Upper lobe of right lung (tissue), 1 donor: ENCODE measurements around the gene HEPN1. TPM values are rescaled to one million over a fixed set of nuclear protein-coding genes. Genes with fewer than 3 reads are reported as not detected.

Source experiments
- ATAC-seq: fragments of 200-7000 bp; cut with Tn5 transposase; one replicate; pipeline ENCODE4 v1.9.1; 2020; ENCODE audit warnings: mild to moderate bottlenecking, moderate library complexity
- DNase-seq: peaks from one replicate; pipeline ENCODE4 v3.0.0-alpha.2; 2020
- H3K27ac ChIP-seq: fragments of 200-600 bp; one replicate; pipeline ENCODE4 v1.8.0; 2022
- H3K27me3 ChIP-seq: fragments of 200-600 bp; one replicate; pipeline ENCODE4 v1.8.0; 2022; ENCODE audit warnings: mild to moderate bottlenecking
- H3K36me3 ChIP-seq: fragments of 200-600 bp; one replicate; pipeline ENCODE4 v1.8.0; 2022
- H3K4me1 ChIP-seq: fragments of 200-600 bp; one replicate; pipeline ENCODE4 v1.8.0; 2022
- H3K4me3 ChIP-seq: fragments of 200-600 bp; one replicate; pipeline ENCODE4 v1.8.0; 2022; ENCODE audit warnings: mild to moderate bottlenecking
- H3K9me3 ChIP-seq: fragments of 200-600 bp; one replicate; pipeline ENCODE4 v1.8.0; 2022
- intact Hi-C: fragments of 100-400 bp; cut with DNase I; formaldehyde crosslinking; loops from one replicate; pipeline ENCODE4 v1.11.0; 2022
- total RNA-seq: library from RNA; stranded (reverse); fragmentation: NEBNext Ultra II Directional; extraction: Animal tissue kit (Norgen Biotek cat#: 25700); gene quantifications from one replicate; pipeline ENCODE4 v1.2.1, GENCODE V29; 2021
- TF ChIP-seq, protein P1 (sequence below): fragments of 200-600 bp; IDR thresholded peaks from one replicate; pipeline ENCODE4 v1.8.0; 2022; ENCODE audit warnings: antibody characterized with exemption
- donor health status: DM: no; HTN: yes; CAD: no; lungs with severe emphysema.

Gene HEPN1
- total RNA-seq, 1 donor from 2014 or later: not detected

- H3K9me3 ChIP-seq: no peaks in the 10 kb centered on the region
- DNase-seq (no peak), ATAC-seq (no peak)
- intact Hi-C loops: no loop called here
- H3K4me3 ChIP-seq: peak overlapping the region; percentile 69
- H3K4me1 ChIP-seq: peaks cover 6% of the 10 kb centered on the region
- TF ChIP-seq, protein P1, sequence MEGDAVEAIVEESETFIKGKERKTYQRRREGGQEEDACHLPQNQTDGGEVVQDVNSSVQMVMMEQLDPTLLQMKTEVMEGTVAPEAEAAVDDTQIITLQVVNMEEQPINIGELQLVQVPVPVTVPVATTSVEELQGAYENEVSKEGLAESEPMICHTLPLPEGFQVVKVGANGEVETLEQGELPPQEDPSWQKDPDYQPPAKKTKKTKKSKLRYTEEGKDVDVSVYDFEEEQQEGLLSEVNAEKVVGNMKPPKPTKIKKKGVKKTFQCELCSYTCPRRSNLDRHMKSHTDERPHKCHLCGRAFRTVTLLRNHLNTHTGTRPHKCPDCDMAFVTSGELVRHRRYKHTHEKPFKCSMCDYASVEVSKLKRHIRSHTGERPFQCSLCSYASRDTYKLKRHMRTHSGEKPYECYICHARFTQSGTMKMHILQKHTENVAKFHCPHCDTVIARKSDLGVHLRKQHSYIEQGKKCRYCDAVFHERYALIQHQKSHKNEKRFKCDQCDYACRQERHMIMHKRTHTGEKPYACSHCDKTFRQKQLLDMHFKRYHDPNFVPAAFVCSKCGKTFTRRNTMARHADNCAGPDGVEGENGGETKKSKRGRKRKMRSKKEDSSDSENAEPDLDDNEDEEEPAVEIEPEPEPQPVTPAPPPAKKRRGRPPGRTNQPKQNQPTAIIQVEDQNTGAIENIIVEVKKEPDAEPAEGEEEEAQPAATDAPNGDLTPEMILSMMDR: no peak
- peaks cover 9% of the 10 kb centered on the region for H3K27me3 ChIP-seq
- H3K36me3 ChIP-seq: no peaks in the 10 kb centered on the region
- H3K27ac ChIP-seq: no peak overlapping the region
Measured at GRCh38 chr11:124877631-124877909, 41.5 kb upstream of the HEPN1 start.

DNA sequence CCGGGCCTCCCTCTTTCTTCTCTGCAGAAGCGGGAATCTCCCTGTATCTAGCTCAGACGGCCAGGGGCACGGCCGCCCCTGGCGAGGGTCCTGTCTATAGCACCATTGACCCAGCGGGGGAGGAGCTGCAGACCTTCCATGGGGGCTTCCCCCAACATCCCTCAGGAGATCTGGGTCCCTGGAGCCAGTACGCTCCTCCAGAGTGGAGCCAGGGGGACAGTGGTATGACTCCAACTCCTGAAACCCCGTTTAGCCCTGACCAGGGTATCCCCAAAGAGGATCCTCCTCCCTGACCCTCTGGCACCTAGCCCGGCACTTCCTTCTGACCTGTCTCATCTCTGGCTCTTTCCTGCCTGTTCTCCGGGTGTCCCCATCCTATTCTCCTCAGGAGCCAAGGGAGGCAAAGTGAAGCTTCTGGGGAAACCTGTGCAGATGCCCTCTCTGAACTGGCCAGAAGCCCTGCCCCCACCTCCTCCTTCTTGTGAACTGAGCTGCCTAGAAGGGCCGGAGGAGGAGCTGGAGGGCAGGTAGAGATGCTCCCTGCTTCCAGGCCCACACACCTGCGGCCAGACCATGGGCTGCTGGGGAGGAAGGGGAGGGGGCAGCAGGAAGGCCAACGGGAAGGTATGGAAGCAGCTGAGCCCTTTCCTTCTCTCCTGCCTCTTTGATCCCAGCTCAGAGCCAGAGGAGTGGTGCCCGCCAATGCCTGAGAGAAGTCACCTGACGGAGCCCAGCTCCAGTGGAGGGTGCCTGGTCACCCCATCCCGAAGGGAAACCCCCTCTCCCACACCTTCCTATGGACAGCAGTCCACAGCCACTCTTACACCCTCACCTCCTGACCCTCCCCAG is 40.9 kb upstream of the HEPN1 start:
- Histone ChIP-seq H3K4me3 (peak overlapping the region; percentile 69), H3K9me3 (no peaks in the 10 kb centered on the region), H3K27me3 (peaks cover 3% of the 10 kb centered on the region), H3K27ac (no peak overlapping the region), H3K4me1 (peaks cover 6% of the 10 kb centered on the region), H3K36me3 (no peaks in the 10 kb centered on the region)
- intact Hi-C loops: no loop called here
- DNase-seq (peak; percentile 58), ATAC-seq (no peak)
- TF ChIP-seq, protein P1: no peak

GRCh38 chr11:124878759-124879492 is 40.1 kb upstream of the HEPN1 start:
- H3K36me3 ChIP-seq: no peaks in the 10 kb centered on the region
- H3K27me3 ChIP-seq: no peaks in the 10 kb centered on the region
- H3K9me3 ChIP-seq: no peaks in the 10 kb centered on the region
- H3K4me3 ChIP-seq: no peak overlapping the region
- ATAC-seq: no peak
- no peak overlapping the region for H3K27ac ChIP-seq
- peaks cover 6% of the 10 kb centered on the region for H3K4me1 ChIP-seq
- DNase-seq: peak; percentile 52
- TF ChIP-seq, protein P1: no peak
- intact Hi-C loops: no loop called here

DNA sequence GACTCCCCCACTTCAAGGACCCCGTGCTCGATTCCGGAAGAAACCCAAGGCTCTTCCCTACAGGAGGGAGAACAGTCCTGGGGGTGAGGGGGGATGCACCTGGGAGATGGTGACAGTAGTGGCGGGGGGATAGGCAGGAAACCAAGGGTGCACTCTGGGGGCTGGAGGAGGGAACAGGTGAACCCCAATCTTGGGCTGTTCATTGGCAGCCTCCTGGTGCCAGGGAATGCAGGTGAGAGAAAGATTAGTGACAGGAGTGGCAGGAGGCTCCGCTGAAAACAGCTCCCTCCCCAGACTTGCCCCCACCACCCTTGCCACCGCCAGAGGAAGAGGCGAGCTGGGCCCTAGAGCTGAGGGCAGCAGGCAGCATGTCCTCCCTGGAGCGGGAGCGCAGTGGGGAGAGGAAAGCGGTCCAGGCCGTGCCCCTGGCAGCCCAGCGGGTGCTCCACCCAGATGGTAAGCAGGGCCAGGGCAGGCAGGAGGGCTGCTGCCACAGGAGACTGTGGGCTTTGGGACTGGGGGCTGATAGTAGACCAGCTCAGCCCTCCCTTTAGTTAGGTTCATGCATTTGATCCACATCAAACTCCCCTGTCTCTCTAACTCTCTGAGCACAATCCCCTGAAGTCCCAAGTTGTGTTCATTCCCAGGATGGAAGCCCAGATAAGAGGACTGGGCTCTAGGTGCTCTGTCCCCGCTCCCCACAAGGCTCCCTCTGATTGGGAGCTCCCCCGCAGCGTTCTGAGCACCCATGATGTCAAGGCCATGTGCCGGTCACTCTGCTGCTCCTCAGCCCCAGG is 39.4 kb upstream of the HEPN1 start:
- peaks cover 6% of the 10 kb centered on the region for H3K4me1 ChIP-seq
- no peaks in the 10 kb centered on the region for H3K27me3 ChIP-seq
- H3K27ac ChIP-seq: no peak overlapping the region
- H3K36me3 ChIP-seq: no peaks in the 10 kb centered on the region
- TF ChIP-seq, protein P1: no peak
- H3K4me3 ChIP-seq: no peak overlapping the region
- ATAC-seq (no peak), DNase-seq (peak; percentile 60)
- intact Hi-C loops: no loop called here
- no peaks in the 10 kb centered on the region for H3K9me3 ChIP-seq

DNA sequence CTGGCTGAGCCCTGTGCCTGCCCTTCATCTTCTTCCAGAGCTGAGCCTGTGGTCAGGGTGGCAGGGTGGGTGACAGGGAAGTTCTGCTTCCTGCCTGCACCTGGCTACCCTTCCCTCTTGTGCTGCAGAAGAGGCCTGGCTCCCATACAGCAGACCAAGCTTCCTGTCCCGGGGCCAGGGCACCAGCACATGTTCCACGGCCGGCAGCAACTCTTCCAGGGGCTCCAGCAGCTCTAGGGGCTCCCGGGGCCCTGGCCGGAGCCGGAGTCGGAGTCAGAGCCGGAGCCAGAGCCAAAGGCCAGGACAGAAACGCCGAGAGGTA is 38.8 kb upstream of the HEPN1 start:
- DNase-seq (peak; percentile 61), ATAC-seq (no peak)
- H3K27ac ChIP-seq: no peak overlapping the region
- peaks cover 6% of the 10 kb centered on the region for H3K4me1 ChIP-seq
- H3K27me3 ChIP-seq: no peaks in the 10 kb centered on the region
- no peaks in the 10 kb centered on the region for H3K36me3 ChIP-seq
- intact Hi-C loops: no loop called here
- H3K9me3 ChIP-seq: no peaks in the 10 kb centered on the region
- H3K4me3 ChIP-seq: no peak overlapping the region
- TF ChIP-seq, protein P1: no peak
